HEK293 (cell line): ENCODE data around the gene MUC13.

ENCODE experiments used
- CTCF ChIA-PET: fragments of 350-600 bp; formaldehyde crosslinking; extraction: SDS; loops from one replicate; lab custom pipeline; 2021; ENCODE audit warnings: antibody characterized with exemption; lab: Yijun Ruan, JAX
- POLR2A ChIA-PET: fragments of 300-600 bp; formaldehyde crosslinking; extraction: SDS; loops from one replicate; lab custom pipeline; 2020; ENCODE audit warnings: antibody characterized with exemption, inconsistent platforms; lab: Yijun Ruan, JAX
- H3K27ac ChIP-seq: fragments of 200-500 bp; sonication (Bioruptor generic); 2 replicates; pipeline ENCODE4 v1.5.1; 2014; ENCODE audit warnings: low read depth, low read length, control low read depth, inconsistent platforms; ENCODE audit errors: extremely low read depth
- H3K36me3 ChIP-seq, 2 experiments: fragments of 200-500 bp in 1 of 2; sonication (Bioruptor generic) in 1 of 2; 1 replicate in 1 of 2; 2 replicates in 1 of 2; pipeline ENCODE4 v1.5.1; 2014 to 2017; ENCODE audit warnings: inconsistent platforms in 2 of 2, low read length in 2 of 2; ENCODE audit not compliant: control insufficient read depth in 2 of 2, insufficient read depth in 1 of 2
- H3K4me1 ChIP-seq: fragments of 200-500 bp; sonication (Bioruptor generic); 2 replicates; pipeline ENCODE4 v1.5.1; 2014; ENCODE audit warnings: mild to moderate bottlenecking, low read length, inconsistent platforms; ENCODE audit not compliant: control insufficient read depth, insufficient read depth
- H3K4me3 ChIP-seq: 2 replicates; pipeline ENCODE4 v1.5.1; 2011; ENCODE audit warnings: low read depth, mild to moderate bottlenecking, control low read depth, low read length, moderate library complexity
- H3K9me3 ChIP-seq: fragments of 200-500 bp; sonication (Bioruptor generic); 2 replicates; pipeline ENCODE4 v1.5.1; 2014; ENCODE audit warnings: low read depth, low read length, inconsistent platforms; ENCODE audit not compliant: control insufficient read depth, insufficient read depth
- GFI1B ChIP-seq: fragments of 450-650 bp; formaldehyde crosslinking; IDR thresholded peaks from 2 replicates; pipeline ENCODE4 v1.5.1; 2016; ENCODE audit warnings: missing biosample characterization, missing genetic modification characterization
- GLIS1 ChIP-seq: fragments of 450-650 bp; formaldehyde crosslinking; IDR thresholded peaks from 2 replicates; pipeline ENCODE4 v1.5.1; 2016; ENCODE audit warnings: missing biosample characterization, missing genetic modification characterization
- KLF10 ChIP-seq: fragments of 450-650 bp; IDR thresholded peaks from 2 replicates; pipeline ENCODE4 v1.5.1; 2018; ENCODE audit warnings: missing biosample characterization, mild to moderate bottlenecking, missing genetic modification characterization
- SETDB1 ChIP-seq: IDR thresholded peaks from one replicate; pipeline ENCODE4 v1.6.1; 2017; ENCODE audit warnings: mild to moderate bottlenecking, low read length, moderate library complexity, mixed read lengths; ENCODE audit not compliant: insufficient read length
- YY2 ChIP-seq: fragments of 450-650 bp; formaldehyde crosslinking; IDR thresholded peaks from 2 replicates; pipeline ENCODE4 v1.5.1; 2016; ENCODE audit warnings: missing biosample characterization, missing genetic modification characterization
- ZNF114 ChIP-seq: fragments of 450-650 bp; formaldehyde crosslinking; IDR thresholded peaks from 2 replicates; pipeline ENCODE4 v1.5.0; 2017; ENCODE audit warnings: missing biosample characterization, missing genetic modification characterization
- ZNF223 ChIP-seq: fragments of 450-650 bp; formaldehyde crosslinking; IDR thresholded peaks from 2 replicates; pipeline ENCODE4 v1.5.1; 2016; ENCODE audit warnings: missing biosample characterization, missing genetic modification characterization
- ZNF23 ChIP-seq: fragments of 450-650 bp; formaldehyde crosslinking; IDR thresholded peaks from 2 replicates; pipeline ENCODE4 v1.5.1; 2016; ENCODE audit warnings: missing biosample characterization, missing genetic modification characterization, borderline replicate concordance
- ZNF335 ChIP-seq: fragments of 450-650 bp; formaldehyde crosslinking; conservative IDR thresholded peaks from 2 replicates; pipeline ENCODE4 v1.5.1; 2016; ENCODE audit warnings: missing biosample characterization, missing genetic modification characterization
- ZNF404 ChIP-seq: fragments of 450-650 bp; formaldehyde crosslinking; IDR thresholded peaks from 2 replicates; pipeline ENCODE4 v1.5.1; 2017; ENCODE audit warnings: missing biosample characterization, missing genetic modification characterization
- ZNF426 ChIP-seq: fragments of 450-650 bp; formaldehyde crosslinking; IDR thresholded peaks from 2 replicates; pipeline ENCODE4 v1.5.1; 2017; ENCODE audit warnings: missing biosample characterization, missing genetic modification characterization, mild to moderate bottlenecking, inconsistent platforms, moderate library complexity
- ZNF433 ChIP-seq: fragments of 450-650 bp; formaldehyde crosslinking; IDR thresholded peaks from 2 replicates; pipeline ENCODE4 v1.5.1; 2016; ENCODE audit warnings: missing biosample characterization, missing genetic modification characterization, low read depth
- ZNF529 ChIP-seq: fragments of 450-650 bp; formaldehyde crosslinking; IDR thresholded peaks from 2 replicates; pipeline ENCODE4 v1.5.1; 2017; ENCODE audit warnings: missing genetic modification characterization, missing biosample characterization; ENCODE audit not compliant: insufficient replicate concordance
- ZNF555 ChIP-seq: fragments of 450-650 bp; formaldehyde crosslinking; conservative IDR thresholded peaks from 2 replicates; pipeline ENCODE4 v1.5.1; 2017; ENCODE audit warnings: missing biosample characterization, mild to moderate bottlenecking, missing genetic modification characterization, inconsistent platforms
- ZNF560 ChIP-seq: fragments of 450-650 bp; formaldehyde crosslinking; IDR thresholded peaks from 2 replicates; pipeline ENCODE4 v1.5.1; 2017; ENCODE audit warnings: missing biosample characterization, missing genetic modification characterization, borderline replicate concordance
- ZNF585B ChIP-seq: fragments of 450-650 bp; formaldehyde crosslinking; IDR thresholded peaks from 2 replicates; pipeline ENCODE4 v1.5.1; 2016; ENCODE audit warnings: missing biosample characterization, missing genetic modification characterization
- ZNF610 ChIP-seq: fragments of 450-650 bp; formaldehyde crosslinking; IDR thresholded peaks from 2 replicates; pipeline ENCODE4 v1.5.1; 2016; ENCODE audit warnings: missing biosample characterization, missing genetic modification characterization, borderline replicate concordance
- ZNF629 ChIP-seq: fragments of 450-650 bp; formaldehyde crosslinking; IDR thresholded peaks from 2 replicates; pipeline ENCODE4 v1.5.1; 2017; ENCODE audit warnings: missing biosample characterization, missing genetic modification characterization
- ZNF670 ChIP-seq: fragments of 450-650 bp; formaldehyde crosslinking; IDR thresholded peaks from 2 replicates; pipeline ENCODE4 v1.5.1; 2016; ENCODE audit warnings: missing biosample characterization, missing genetic modification characterization, low read depth
- TF ChIP-seq, protein P1 (sequence below): fragments of 450-650 bp; formaldehyde crosslinking; IDR thresholded peaks from 2 replicates; pipeline ENCODE4 v1.5.1; 2017; ENCODE audit warnings: missing biosample characterization, mild to moderate bottlenecking, missing genetic modification characterization, moderate library complexity
- TF ChIP-seq, protein P2 (sequence below): fragments of 450-650 bp; formaldehyde crosslinking; IDR thresholded peaks from 2 replicates; pipeline ENCODE4; 2016; ENCODE audit warnings: missing biosample characterization, missing genetic modification characterization
- TF ChIP-seq, protein P3 (sequence below): fragments of 450-650 bp; formaldehyde crosslinking; IDR thresholded peaks from 2 replicates; pipeline ENCODE4 v1.5.1; 2017; ENCODE audit warnings: missing biosample characterization, missing genetic modification characterization
- TF ChIP-seq, protein P4 (sequence below): fragments of 450-650 bp; formaldehyde crosslinking; IDR thresholded peaks from 2 replicates; pipeline ENCODE4 v1.5.1; 2016; ENCODE audit warnings: missing biosample characterization, missing genetic modification characterization
- TF ChIP-seq, protein P5 (sequence below): fragments of 450-650 bp; formaldehyde crosslinking; IDR thresholded peaks from 2 replicates; pipeline ENCODE4 v1.5.1; 2017; ENCODE audit warnings: missing biosample characterization, missing genetic modification characterization

The MUC13 gene

DNA sequence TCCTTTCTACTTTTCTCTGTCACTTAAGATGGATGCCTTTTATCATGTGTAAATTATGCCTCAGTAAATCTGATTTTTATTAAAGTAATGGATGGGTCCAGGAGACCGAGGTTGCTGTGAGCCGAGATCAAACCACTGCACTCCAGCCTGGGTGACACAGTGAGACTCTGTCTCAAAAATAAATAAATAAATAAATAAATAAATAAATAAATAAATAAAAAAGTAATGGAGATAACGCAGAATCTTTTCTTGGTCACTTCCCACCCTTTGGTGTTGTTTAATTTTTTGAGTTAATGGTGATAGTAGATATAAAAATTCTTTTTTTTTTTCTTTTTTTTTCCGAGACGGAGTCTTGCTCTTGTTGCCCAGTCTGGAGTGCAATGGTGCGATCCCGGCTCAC lies 44.1 kb upstream of the MUC13 start (continued):
- TF ChIP-seq, protein P1, sequence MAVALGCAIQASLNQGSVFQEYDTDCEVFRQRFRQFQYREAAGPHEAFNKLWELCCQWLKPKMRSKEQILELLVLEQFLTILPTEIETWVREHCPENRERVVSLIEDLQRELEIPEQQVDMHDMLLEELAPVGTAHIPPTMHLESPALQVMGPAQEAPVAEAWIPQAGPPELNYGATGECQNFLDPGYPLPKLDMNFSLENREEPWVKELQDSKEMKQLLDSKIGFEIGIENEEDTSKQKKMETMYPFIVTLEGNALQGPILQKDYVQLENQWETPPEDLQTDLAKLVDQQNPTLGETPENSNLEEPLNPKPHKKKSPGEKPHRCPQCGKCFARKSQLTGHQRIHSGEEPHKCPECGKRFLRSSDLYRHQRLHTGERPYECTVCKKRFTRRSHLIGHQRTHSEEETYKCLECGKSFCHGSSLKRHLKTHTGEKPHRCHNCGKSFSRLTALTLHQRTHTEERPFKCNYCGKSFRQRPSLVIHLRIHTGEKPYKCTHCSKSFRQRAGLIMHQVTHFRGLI (tag by site-specific recombination), result no peak
- TF ChIP-seq, protein P2, sequence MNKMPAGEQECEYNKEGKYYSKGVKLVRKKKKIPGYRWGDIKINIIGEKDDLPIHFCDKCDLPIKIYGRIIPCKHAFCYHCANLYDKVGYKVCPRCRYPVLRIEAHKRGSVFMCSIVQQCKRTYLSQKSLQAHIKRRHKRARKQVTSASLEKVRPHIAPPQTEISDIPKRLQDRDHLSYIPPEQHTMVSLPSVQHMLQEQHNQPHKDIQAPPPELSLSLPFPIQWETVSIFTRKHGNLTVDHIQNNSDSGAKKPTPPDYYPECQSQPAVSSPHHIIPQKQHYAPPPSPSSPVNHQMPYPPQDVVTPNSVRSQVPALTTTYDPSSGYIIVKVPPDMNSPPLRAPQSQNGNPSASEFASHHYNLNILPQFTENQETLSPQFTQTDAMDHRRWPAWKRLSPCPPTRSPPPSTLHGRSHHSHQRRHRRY (tag by site-specific recombination), result no peak
- TF ChIP-seq ZNF585B (tag by site-specific recombination) (no peak), ZNF223 (no peak), SETDB1 (no peak), ZNF560 (tag by site-specific recombination) (peak; percentile 37; the same call in 1 of the 2 replicates), ZNF433 (tag by site-specific recombination) (peak; percentile 71; the same call in 1 of the 2 replicates), GFI1B (tag by site-specific recombination) (no peak), GLIS1 (tag by site-specific recombination) (no peak), ZNF114 (no peak), ZNF404 (no peak), ZNF335 (tag by site-specific recombination) (no peak), ZNF610 (tag by site-specific recombination) (no peak), ZNF670 (no peak), ZNF629 (tag by site-specific recombination) (0 out of 2 replicates have a peak, but pooled peaks have one; percentile 33), ZNF529 (peak; percentile 40), ZNF555 (tag by site-specific recombination) (peak; percentile 82), ZNF426 (peak; percentile 79), KLF10 (tag by site-specific recombination) (no peak)
- TF ChIP-seq, protein P3, sequence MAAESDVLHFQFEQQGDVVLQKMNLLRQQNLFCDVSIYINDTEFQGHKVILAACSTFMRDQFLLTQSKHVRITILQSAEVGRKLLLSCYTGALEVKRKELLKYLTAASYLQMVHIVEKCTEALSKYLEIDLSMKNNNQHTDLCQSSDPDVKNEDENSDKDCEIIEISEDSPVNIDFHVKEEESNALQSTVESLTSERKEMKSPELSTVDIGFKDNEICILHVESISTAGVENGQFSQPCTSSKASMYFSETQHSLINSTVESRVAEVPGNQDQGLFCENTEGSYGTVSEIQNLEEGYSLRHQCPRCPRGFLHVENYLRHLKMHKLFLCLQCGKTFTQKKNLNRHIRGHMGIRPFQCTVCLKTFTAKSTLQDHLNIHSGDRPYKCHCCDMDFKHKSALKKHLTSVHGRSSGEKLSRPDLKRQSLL (tag by site-specific recombination), result no peak
- TF ChIP-seq, protein P4, sequence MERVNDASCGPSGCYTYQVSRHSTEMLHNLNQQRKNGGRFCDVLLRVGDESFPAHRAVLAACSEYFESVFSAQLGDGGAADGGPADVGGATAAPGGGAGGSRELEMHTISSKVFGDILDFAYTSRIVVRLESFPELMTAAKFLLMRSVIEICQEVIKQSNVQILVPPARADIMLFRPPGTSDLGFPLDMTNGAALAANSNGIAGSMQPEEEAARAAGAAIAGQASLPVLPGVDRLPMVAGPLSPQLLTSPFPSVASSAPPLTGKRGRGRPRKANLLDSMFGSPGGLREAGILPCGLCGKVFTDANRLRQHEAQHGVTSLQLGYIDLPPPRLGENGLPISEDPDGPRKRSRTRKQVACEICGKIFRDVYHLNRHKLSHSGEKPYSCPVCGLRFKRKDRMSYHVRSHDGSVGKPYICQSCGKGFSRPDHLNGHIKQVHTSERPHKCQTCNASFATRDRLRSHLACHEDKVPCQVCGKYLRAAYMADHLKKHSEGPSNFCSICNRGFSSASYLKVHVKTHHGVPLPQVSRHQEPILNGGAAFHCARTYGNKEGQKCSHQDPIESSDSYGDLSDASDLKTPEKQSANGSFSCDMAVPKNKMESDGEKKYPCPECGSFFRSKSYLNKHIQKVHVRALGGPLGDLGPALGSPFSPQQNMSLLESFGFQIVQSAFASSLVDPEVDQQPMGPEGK (tag by site-specific recombination), result no peak
- TF ChIP-seq, all 188 proteins: peak for 16

DNA sequence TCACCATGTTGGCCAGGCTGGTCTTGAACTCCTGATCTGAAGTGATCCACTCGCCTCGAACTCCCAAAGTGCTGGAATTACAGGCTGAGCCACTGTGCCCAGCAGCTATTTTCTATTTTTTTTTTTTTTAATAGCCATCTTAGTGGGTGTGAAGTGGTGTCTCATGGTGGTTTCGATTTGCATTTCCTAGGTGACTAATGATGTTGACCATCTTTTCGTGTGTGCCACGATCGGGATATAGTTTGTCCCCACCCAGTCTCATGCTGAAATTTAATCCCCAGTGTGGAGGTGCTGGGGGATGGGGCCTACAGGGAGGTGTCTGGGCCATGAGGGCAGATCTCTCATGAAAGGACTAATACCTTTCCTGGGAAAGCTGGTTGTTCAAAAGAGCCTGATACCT lies 41.8 kb upstream of the MUC13 start:
- TF ChIP-seq ZNF23 (tag by site-specific recombination) (no peak), ZNF670 (no peak), YY2 (tag by site-specific recombination) (no peak)
- TF ChIP-seq, protein P5, sequence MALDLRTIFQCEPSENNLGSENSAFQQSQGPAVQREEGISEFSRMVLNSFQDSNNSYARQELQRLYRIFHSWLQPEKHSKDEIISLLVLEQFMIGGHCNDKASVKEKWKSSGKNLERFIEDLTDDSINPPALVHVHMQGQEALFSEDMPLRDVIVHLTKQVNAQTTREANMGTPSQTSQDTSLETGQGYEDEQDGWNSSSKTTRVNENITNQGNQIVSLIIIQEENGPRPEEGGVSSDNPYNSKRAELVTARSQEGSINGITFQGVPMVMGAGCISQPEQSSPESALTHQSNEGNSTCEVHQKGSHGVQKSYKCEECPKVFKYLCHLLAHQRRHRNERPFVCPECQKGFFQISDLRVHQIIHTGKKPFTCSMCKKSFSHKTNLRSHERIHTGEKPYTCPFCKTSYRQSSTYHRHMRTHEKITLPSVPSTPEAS (tag by site-specific recombination), result no peak
- H3K9me3 ChIP-seq, result no peaks in the 10 kb centered on the region
- 0 out of 2 replicates have a peak, but pooled peaks cover 3% of the 10 kb centered on the region for H3K4me1 ChIP-seq
- POLR2A ChIA-PET, result no interaction called here
- no peak overlapping the region for H3K4me3 ChIP-seq
- CTCF ChIA-PET, result interaction anchor here (0.6 kb wide), 2 partner anchors 31 to 245 kb away, joined by 3 to 5 read pairs; no protein-coding TSS in a partner anchor
- H3K27ac ChIP-seq, result no peak overlapping the region
- H3K36me3 ChIP-seq, result peaks cover 0 to 16% of the 10 kb centered on the region in 2 experiments; a peak in 2 of 3 replicates
